Stimulated activated CD4-positive, alpha-beta T cell treated with anti-CD3 and anti-CD28 coated beads, Interleukin-15, amount 100 ng/mL, for 24 hours (primary cell): ENCODE results near the gene AIMP1.
A peak's percentile ranks its signal among the peaks of the same experiment; 100 is the strongest.
"Not testable (repeated sequence)": the region's sequence is repeated elsewhere in the genome, so short reads cannot be mapped to it uniquely, and the experiment has no call there.

ENCODE experiments used
- DNase-seq: peaks from one replicate; pipeline ENCODE4 v3.0.0-alpha.2; 2020

The AIMP1 gene

GRCh38 chr4:106353786-106354185 lies 37.4 kb downstream of the AIMP1 start:
- no peak for DNase-seq

- DNase-seq, result no peak
These were observed 38.8 kb downstream of the AIMP1 start for GRCh38 chr4:106355193-106355592.

DNA sequence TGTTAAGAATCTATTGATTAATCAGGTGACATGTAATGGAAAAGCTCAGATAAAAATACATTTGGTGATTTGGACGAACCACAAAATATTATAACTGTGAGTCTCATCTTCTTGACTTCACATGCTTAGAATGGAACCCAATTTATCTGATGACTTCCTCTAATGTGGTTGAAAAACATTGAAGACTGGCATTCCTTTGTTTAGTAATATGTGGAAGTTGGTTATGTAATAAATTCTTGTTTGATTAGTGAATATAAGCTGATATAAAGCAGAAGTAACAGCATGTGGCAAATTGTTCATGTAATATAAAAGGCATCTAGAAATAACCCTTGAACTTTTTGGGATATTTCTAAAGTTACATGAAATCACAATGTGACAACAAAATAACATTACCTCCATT lies 42.5 kb downstream of the AIMP1 start:
- no peak for DNase-seq

- no peak for DNase-seq
These were observed 45.9 kb downstream of the AIMP1 start for GRCh38 chr4:106362086-106362825.

- no peak for DNase-seq
These were observed 47.9 kb downstream of the AIMP1 start for GRCh38 chr4:106364282-106364681.

DNA sequence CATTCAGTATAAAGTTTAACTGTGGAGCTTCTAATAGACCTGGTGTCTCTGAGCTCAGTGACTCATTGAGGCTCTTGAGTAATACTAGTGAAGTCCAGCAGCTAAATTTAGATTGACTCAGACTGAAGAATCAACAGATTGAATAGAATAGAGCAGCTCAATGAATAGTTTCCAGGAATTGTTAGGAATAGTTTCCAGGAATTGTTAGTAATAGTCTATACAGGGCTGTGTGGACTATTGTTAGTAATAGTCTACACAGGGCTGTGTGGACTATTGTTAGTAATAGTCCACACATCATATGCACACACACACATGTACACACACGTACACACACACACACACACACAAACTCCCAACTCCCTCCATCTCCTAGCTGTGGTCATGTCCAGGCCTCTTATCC lies 49.3 kb downstream of the AIMP1 start:
- DNase-seq, result no peak

GRCh38 chr4:106366026-106366425 lies 49.7 kb downstream of the AIMP1 start:
- DNase-seq, result no peak

- no peak for DNase-seq
These were observed 50.7 kb downstream of the AIMP1 start for GRCh38 chr4:106367072-106367471.

DNA sequence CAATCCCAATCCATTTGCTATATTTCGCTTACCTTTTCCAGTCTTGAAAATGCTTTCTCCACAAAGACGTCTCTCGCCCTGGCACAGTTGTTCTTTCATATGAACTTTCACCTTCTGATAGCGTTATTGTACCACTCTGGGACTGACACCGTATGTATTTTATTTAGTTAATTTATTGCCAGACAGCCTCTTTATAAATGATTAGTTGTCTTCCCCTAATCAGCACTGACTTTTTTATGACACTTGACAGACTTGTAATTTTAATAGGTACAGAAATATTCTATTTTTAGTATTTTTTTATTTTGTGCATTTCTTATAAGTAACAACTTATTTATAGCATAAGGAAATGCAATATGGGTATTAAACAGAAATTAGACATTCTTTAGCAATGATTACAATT lies 52.3 kb downstream of the AIMP1 start, which contains the start of gene GIMD1:
Gene GIMD1, minus strand, starts transcription at position 101 of the 400 bp plus-strand sequence. CDS start 1,343 bp downstream, outside the sequence.
- no peak for DNase-seq

DNA sequence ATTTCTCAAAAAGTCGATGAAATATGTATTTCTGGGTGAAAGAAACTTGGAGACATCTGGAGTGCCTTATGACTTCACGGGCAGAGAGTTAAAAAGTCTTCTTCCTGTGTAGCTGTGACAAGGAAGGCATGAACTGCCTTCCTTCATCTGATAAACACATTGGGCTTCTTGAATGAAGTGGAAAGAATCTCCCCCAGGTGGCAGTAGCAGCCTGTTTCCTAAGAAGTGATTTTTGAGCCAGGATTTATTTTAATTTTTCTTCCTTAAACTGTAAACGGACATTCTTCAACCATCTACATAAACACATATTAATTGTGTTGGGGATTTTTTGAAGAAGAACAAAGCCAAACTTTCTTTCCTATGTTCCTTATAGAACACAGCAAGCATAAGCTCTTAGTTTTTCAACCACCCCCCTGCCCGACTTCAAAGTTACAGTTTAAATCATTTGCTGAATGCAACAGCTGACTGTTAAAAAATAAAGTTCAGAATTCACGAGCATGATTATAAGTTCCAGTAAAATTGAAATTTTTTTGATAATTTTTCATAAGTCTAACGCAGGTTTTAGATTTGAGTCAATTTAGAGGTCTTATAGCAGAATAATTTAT lies 53.2 kb downstream of the AIMP1 start:
- DNase-seq, result peak; percentile 16

GRCh38 chr4:106370214-106370613 lies 53.9 kb downstream of the AIMP1 start:
- DNase-seq, result no peak

GRCh38 chr4:106371161-106371560 lies 54.8 kb downstream of the AIMP1 start:
- DNase-seq, result no peak

DNA sequence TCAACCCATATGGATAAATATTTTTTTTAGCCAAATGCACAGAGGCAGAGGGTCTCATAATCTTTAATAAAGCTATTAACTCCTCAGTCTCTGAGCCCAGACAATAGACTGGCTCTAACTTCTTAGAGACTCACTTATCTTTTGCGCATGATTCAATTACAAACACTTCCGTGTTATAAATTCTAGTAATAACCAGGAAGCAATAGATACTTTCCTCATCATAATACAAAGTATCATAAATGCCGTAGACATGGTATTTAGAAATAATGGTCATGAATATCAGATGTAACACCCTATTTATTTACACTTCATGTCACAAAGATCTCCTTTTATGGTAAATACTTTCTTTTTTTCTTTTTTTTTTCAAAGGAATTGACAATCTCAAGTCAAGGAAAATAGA lies 56.7 kb downstream of the AIMP1 start:
- no peak for DNase-seq

- DNase-seq, result no peak
These were observed 63.8 kb downstream of the AIMP1 start for GRCh38 chr4:106380179-106380578.

DNA sequence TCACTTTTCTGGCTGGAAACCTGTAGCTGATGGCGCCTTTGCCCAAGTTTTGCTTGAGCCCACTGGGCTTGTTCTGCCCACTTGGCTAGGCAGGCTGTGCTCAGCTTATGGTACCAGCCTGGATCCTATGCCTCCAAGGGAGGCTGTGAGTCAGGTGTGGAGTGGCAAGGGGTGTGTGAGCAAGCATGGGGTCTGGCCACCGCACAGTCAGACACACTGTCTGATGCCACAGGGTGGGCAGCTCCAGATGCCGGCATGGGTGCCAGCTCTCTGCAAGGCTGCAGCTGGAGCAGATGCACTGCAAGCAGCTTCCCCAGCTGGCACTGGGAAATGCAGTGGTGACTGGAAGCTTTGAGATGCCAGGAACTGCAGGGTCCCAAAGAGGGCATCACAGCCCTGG lies 68.5 kb downstream of the AIMP1 start:
- DNase-seq, result no peak

DNA sequence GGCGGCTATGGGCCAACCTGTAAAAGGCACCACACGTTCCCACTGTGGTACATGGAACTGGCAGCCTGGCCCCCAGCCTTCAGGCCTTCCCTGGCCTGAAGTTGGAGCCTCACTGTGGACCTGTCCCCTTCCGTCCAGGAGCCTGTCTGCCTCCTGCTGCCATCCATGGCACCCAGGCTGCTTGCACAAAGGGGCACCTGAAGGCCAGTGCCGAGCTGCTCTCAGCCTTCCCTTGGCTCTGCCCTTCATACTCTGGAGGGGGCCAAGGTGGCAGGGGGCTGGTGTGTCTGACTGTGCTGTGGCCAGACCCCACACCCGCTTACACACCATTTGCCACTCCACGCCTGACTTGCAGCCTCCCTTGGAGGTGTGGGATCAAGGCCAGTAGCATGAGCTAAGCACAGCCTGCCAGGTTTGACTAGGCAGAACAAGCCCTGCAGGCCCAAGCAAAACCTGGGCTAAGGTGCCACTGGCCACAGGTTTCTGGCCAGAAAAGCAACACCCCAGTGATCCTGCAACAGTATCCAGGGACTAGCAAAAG lies 69.6 kb downstream of the AIMP1 start:
- DNase-seq, result no peak

DNA sequence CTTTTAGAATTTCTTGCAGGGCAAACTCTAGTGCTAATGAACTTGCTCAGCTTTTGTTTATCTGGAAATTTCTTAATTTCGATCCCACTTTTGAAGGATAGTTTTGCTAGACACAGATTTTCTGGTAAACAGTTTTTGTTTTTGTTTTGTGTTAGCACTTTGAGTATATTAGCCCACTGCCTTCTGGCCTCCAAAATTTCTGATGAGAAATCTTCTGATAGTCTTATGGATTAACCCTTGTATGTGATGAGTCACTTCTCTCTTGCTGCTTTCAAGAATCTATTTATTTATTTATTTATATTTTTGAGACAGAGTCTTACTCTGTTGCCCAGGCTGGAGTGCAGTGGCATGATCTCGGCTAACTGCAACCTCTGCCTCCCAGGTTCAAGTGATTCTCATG lies 79.2 kb downstream of the AIMP1 start:
- no peak for DNase-seq

- not testable (repeated sequence) for DNase-seq
These were observed 82.5 kb downstream of the AIMP1 start for GRCh38 chr4:106398898-106399297.
